GM18511 (cell line): ENCODE results near the gene GGT7.
"Not testable (repeated sequence)": the region's sequence is repeated elsewhere in the genome, so short reads cannot be mapped to it uniquely, and the experiment has no call there.

Source experiments
- ATAC-seq: cut with Tn5 transposase; IDR thresholded peaks from one replicate; pipeline ENCODE4 v1.9.1; 2021; ENCODE audit warnings: mild to moderate bottlenecking, moderate library complexity; ENCODE audit not compliant: unreplicated experiment

Gene GGT7

GRCh38 chr20:34883087-34883688 lies 10.5 kb upstream of the GGT7 start:
- ATAC-seq = no peak

- ATAC-seq = no peak
Measured at GRCh38 chr20:34881689-34882088, 9.0 kb upstream of the GGT7 start.

- ATAC-seq = not testable (repeated sequence)
Measured at GRCh38 chr20:34880971-34881370, 8.3 kb upstream of the GGT7 start.

GRCh38 chr20:34880215-34880850 lies 7.7 kb upstream of the GGT7 start:
- ATAC-seq = no peak

- ATAC-seq = peak; percentile 42
Measured at GRCh38 chr20:34876406-34877282, 4.0 kb upstream of the GGT7 start, which contains the start of gene ACSS2. ACSS2 (plus strand) TSS chr20:34876612; CDS start chr20:34876646, 34 bp downstream.

GRCh38 chr20:34875642-34876405 lies 3.2 kb upstream of the GGT7 start:
- peak; percentile 70 for ATAC-seq

GRCh38 chr20:34874094-34874654 lies 1.5 kb upstream of the GGT7 start:
- ATAC-seq = no peak

GRCh38 chr20:34873583-34874093 lies 982 bp upstream of the GGT7 start:
- ATAC-seq = no peak

GRCh38 chr20:34871966-34872621 lies 562 bp downstream of the GGT7 start:
- no peak for ATAC-seq

- ATAC-seq = no peak
Measured at GRCh38 chr20:34871320-34871926, 1.2 kb downstream of the GGT7 start.

- no peak for ATAC-seq
Measured at GRCh38 chr20:34864216-34864615, 8.4 kb downstream of the GGT7 start.

GRCh38 chr20:34863421-34863965 lies 9.2 kb downstream of the GGT7 start:
- ATAC-seq = no peak

GRCh38 chr20:34862724-34863123 lies 9.9 kb downstream of the GGT7 start:
- ATAC-seq = no peak

GRCh38 chr20:34861386-34862084 lies 11.1 kb downstream of the GGT7 start:
- no peak for ATAC-seq

- no peak for ATAC-seq
Measured at GRCh38 chr20:34859826-34860545, 12.7 kb downstream of the GGT7 start.

GRCh38 chr20:34859367-34859766 lies 13.3 kb downstream of the GGT7 start:
- no peak for ATAC-seq

- no peak for ATAC-seq
Measured at GRCh38 chr20:34852298-34852697, 20.4 kb downstream of the GGT7 start.

GRCh38 chr20:34850969-34851368 lies 21.7 kb downstream of the GGT7 start:
- ATAC-seq = no peak
